ENCODE measurements around the gene MMP25.
A peak's percentile ranks its signal among the peaks of the same experiment; 100 is the strongest.

DNA sequence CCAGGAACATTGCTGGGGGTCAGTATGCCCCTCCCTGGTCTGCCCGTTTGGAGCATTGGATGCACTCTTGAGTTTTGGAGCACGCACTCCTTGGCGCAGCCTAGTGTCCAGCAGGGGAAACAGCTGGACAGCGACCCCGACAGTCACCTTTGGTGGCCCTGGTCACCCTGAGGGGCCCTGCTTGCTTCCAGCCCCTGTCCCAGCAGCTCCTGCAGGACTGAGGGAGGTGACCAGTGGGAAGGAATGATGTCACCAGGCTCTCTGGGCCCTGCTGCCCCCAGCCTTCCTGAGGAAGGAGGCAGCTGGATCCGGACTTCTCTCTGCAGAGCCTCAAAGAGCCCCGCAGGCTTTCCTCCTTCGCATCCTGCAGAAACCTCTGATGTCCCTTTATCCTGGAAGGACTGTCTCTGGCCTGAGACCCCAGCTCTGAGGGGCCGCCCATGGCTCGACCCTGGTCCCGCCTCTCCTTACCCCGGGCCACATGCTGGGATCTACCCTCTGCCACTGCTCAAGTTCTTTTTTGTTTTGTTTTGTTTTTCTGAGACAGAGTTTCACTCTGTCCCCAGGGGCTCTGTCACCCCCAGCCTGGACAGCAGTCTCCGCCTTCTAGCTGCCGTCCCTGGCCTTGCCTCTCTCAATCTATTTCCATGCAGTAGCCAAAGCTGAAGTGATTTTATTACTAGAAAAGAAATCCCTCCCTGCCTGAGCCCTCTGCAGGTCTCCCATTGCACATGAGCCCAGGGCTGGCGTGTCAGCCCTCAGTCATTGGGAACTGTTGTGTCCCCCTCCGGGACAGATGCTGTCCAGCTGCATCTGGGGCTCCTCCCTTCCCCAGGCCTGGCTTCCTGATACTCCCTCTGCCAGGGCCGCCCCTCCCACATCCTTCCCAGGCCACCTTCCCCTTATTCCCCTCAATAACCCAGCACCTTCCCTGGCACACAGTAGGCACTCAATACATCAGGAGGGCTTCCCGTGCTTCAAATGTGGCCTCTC lies 41.2 kb downstream of the MMP25 start:
- TF ChIP-seq, protein P1, sequence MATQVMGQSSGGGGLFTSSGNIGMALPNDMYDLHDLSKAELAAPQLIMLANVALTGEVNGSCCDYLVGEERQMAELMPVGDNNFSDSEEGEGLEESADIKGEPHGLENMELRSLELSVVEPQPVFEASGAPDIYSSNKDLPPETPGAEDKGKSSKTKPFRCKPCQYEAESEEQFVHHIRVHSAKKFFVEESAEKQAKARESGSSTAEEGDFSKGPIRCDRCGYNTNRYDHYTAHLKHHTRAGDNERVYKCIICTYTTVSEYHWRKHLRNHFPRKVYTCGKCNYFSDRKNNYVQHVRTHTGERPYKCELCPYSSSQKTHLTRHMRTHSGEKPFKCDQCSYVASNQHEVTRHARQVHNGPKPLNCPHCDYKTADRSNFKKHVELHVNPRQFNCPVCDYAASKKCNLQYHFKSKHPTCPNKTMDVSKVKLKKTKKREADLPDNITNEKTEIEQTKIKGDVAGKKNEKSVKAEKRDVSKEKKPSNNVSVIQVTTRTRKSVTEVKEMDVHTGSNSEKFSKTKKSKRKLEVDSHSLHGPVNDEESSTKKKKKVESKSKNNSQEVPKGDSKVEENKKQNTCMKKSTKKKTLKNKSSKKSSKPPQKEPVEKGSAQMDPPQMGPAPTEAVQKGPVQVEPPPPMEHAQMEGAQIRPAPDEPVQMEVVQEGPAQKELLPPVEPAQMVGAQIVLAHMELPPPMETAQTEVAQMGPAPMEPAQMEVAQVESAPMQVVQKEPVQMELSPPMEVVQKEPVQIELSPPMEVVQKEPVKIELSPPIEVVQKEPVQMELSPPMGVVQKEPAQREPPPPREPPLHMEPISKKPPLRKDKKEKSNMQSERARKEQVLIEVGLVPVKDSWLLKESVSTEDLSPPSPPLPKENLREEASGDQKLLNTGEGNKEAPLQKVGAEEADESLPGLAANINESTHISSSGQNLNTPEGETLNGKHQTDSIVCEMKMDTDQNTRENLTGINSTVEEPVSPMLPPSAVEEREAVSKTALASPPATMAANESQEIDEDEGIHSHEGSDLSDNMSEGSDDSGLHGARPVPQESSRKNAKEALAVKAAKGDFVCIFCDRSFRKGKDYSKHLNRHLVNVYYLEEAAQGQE (IDR thresholded peaks at IDR 0.05; ENCODE audit: insufficient read depth in 1 of 2, low read depth in 2 of 2, low read length in 2 of 2) = peak; percentile 59 to 81; a peak in 2 of 4 replicates
- TF ChIP-seq TAF1 (IDR thresholded peaks at IDR 0.05; ENCODE audit: borderline replicate concordance, insufficient read depth, low read length) = no peak
